ENCODE data around the gene PROX2.

The PROX2 gene

GRCh38 chr14:74906925-74907521 is 31.1 kb upstream of the PROX2 start:
- no peaks in the 10 kb centered on the region for H3K27me3 ChIP-seq (ENCODE audit: insufficient read depth, poor library complexity, severe bottlenecking)
- no peak overlapping the region for H3K4me3 ChIP-seq (replicated peaks; ENCODE audit: insufficient read depth, low read length)
- no peak for DNase-seq (ENCODE audit: low read depth in 1 of 2, low spot score in 1 of 2)
- H3K27ac ChIP-seq (replicated peaks), result no peak overlapping the region
- TF ChIP-seq REST (IDR thresholded peaks at IDR 0.05; ENCODE audit: insufficient replicate concordance, low read depth), result no peak
- TF ChIP-seq GABPA (IDR thresholded peaks at IDR 0.05; ENCODE audit: low read depth), result no peak
- TF ChIP-seq POLR2AphosphoS5 (IDR thresholded peaks at IDR 0.05; ENCODE audit: low read depth), result no peak
- no peak for TF ChIP-seq CTCF (IDR thresholded peaks at IDR 0.05; ENCODE audit: insufficient read depth, low read length)
- TF ChIP-seq SPI1 (IDR thresholded peaks at IDR 0.05; ENCODE audit: borderline replicate concordance, low read depth), result no peak

- TF ChIP-seq CTCF (IDR thresholded peaks at IDR 0.05; ENCODE audit: insufficient read depth, low read length) (peak; percentile 45), SPI1 (IDR thresholded peaks at IDR 0.05; ENCODE audit: borderline replicate concordance, low read depth) (no peak)
- peak in 1 of 2 experiments; percentile 41 for DNase-seq (ENCODE audit: low read depth in 1 of 2, low spot score in 1 of 2)
- H3K4me3 ChIP-seq (replicated peaks; ENCODE audit: insufficient read depth, low read length), result no peak overlapping the region
- no peaks in the 10 kb centered on the region for H3K27me3 ChIP-seq (ENCODE audit: insufficient read depth, poor library complexity, severe bottlenecking)
- no peak overlapping the region for H3K27ac ChIP-seq (replicated peaks)
These were observed 29.7 kb upstream of the PROX2 start for GRCh38 chr14:74905595-74906142.

GRCh38 chr14:74904635-74905503 is 28.9 kb upstream of the PROX2 start:
- H3K4me3 ChIP-seq (replicated peaks; ENCODE audit: insufficient read depth, low read length), result no peak overlapping the region
- DNase-seq (ENCODE audit: low read depth in 1 of 2, low spot score in 1 of 2), result no peak
- no peak overlapping the region for H3K27ac ChIP-seq (replicated peaks)
- TF ChIP-seq GABPA (IDR thresholded peaks at IDR 0.05; ENCODE audit: low read depth) (no peak), POLR2AphosphoS5 (IDR thresholded peaks at IDR 0.05; ENCODE audit: low read depth) (no peak), REST (IDR thresholded peaks at IDR 0.05; ENCODE audit: insufficient replicate concordance, low read depth) (no peak), CTCF (IDR thresholded peaks at IDR 0.05; ENCODE audit: insufficient read depth, low read length) (no peak), SPI1 (IDR thresholded peaks at IDR 0.05; ENCODE audit: borderline replicate concordance, low read depth) (no peak)
- no peaks in the 10 kb centered on the region for H3K27me3 ChIP-seq (ENCODE audit: insufficient read depth, poor library complexity, severe bottlenecking)

Data from HL-60 (cell line).